ENCODE measurements around the gene FAM200C. TPM values are rescaled to one million over a fixed set of nuclear protein-coding genes. Genes with fewer than 3 reads are reported as not detected.
"Not testable (repeated sequence)": the region's sequence is repeated elsewhere in the genome, so short reads cannot be mapped to it uniquely, and the experiment has no call there.

The FAM200C gene
- polyA plus RNA-seq (ENCODE audit: insufficient read length in 4 of 4) = 10 to 100 TPM; 14.3 to 16.1 (median 15.7) TPM

- peak; percentile 82 to 91 (median 86) for DNase-seq (ENCODE audit: low read depth in 4 of 4, low spot score in 3 of 4)
Observed at GRCh38 chr5:160399402-160400353, at the start of gene FAM200C. TSS of gene FAM200C (minus strand) at chr5:160400054. CDS start at chr5:160395490, 4,564 bp downstream.

- DNase-seq (ENCODE audit: low read depth in 4 of 4, low spot score in 3 of 4) = no peak
Observed at GRCh38 chr5:160449458-160449857, 49.6 kb upstream of the FAM200C start.

- no peak for DNase-seq (ENCODE audit: low read depth in 4 of 4, low spot score in 3 of 4)
Observed at GRCh38 chr5:160448886-160449285, 49.0 kb upstream of the FAM200C start.

- no peak for DNase-seq (ENCODE audit: low read depth in 4 of 4, low spot score in 3 of 4)
Observed at GRCh38 chr5:160445751-160446150, 45.9 kb upstream of the FAM200C start.

GRCh38 chr5:160445132-160445531, 45.3 kb upstream of the FAM200C start:
- no peak for DNase-seq (ENCODE audit: low read depth in 4 of 4, low spot score in 3 of 4)

- DNase-seq (ENCODE audit: low read depth in 4 of 4, low spot score in 3 of 4) = no peak
Observed at GRCh38 chr5:160444407-160444806, 44.6 kb upstream of the FAM200C start.

GRCh38 chr5:160442824-160443431, 43.1 kb upstream of the FAM200C start:
- DNase-seq (ENCODE audit: low read depth in 4 of 4, low spot score in 3 of 4) = no peak

- no peak for DNase-seq (ENCODE audit: low read depth in 4 of 4, low spot score in 3 of 4)
Observed at GRCh38 chr5:160441311-160441781, 41.5 kb upstream of the FAM200C start.

- DNase-seq (ENCODE audit: low read depth in 4 of 4, low spot score in 3 of 4) = peak in 2 of 4 donors; percentile 70 to 79
Observed at GRCh38 chr5:160439205-160439600, 39.3 kb upstream of the FAM200C start.

- DNase-seq (ENCODE audit: low read depth in 4 of 4, low spot score in 3 of 4) = no peak
Observed at GRCh38 chr5:160438316-160439204, 38.7 kb upstream of the FAM200C start.

GRCh38 chr5:160437271-160437670, 37.4 kb upstream of the FAM200C start:
- DNase-seq (ENCODE audit: low read depth in 4 of 4, low spot score in 3 of 4) = no peak

GRCh38 chr5:160436661-160437060, 36.8 kb upstream of the FAM200C start:
- not testable (repeated sequence) for DNase-seq (ENCODE audit: low read depth in 4 of 4, low spot score in 3 of 4)

- DNase-seq (ENCODE audit: low read depth in 4 of 4, low spot score in 3 of 4) = no peak
Observed at GRCh38 chr5:160436017-160436416, 36.2 kb upstream of the FAM200C start.

- no peak for DNase-seq (ENCODE audit: low read depth in 4 of 4, low spot score in 3 of 4)
Observed at GRCh38 chr5:160435532-160435931, 35.7 kb upstream of the FAM200C start.

- DNase-seq (ENCODE audit: low read depth in 4 of 4, low spot score in 3 of 4) = peak in 2 of 4 donors; percentile 76 to 88
Observed at GRCh38 chr5:160434022-160434531, 34.2 kb upstream of the FAM200C start.

GRCh38 chr5:160432787-160433186, 32.9 kb upstream of the FAM200C start:
- no peak for DNase-seq (ENCODE audit: low read depth in 4 of 4, low spot score in 3 of 4)

GRCh38 chr5:160432196-160432595, 32.3 kb upstream of the FAM200C start:
- no peak for DNase-seq (ENCODE audit: low read depth in 4 of 4, low spot score in 3 of 4)

- DNase-seq (ENCODE audit: low read depth in 4 of 4, low spot score in 3 of 4) = no peak
Observed at GRCh38 chr5:160427607-160428006, 27.8 kb upstream of the FAM200C start.

- DNase-seq (ENCODE audit: low read depth in 4 of 4, low spot score in 3 of 4) = no peak
Observed at GRCh38 chr5:160423099-160423498, 23.2 kb upstream of the FAM200C start.

GRCh38 chr5:160421625-160422258, 21.9 kb upstream of the FAM200C start, which contains the start of gene PTTG1:
TSS of gene PTTG1 (plus strand) at chr5:160421855. CDS start at chr5:160422313, 458 bp downstream.
- peak; percentile 92 to 96 (median 93) for DNase-seq (ENCODE audit: low read depth in 4 of 4, low spot score in 3 of 4)

All from left renal pelvis (tissue), 4 donors.